Neural cell (in vitro differentiated cells): ENCODE measurements around the gene FAM161B. TPM values are rescaled to one million over a fixed set of nuclear protein-coding genes. Genes with fewer than 3 reads are reported as not detected.
"Not testable (repeated sequence)": the region's sequence is repeated elsewhere in the genome, so short reads cannot be mapped to it uniquely, and the experiment has no call there.

Source experiments
- H2AFZ ChIP-seq: fragments of 200-600, 300-800 bp; sonication (generic), shearing (Covaris generic); 2 replicates; pipeline ENCODE4 v1.6.0; 2014; ENCODE audit warnings: low read depth, mild to moderate bottlenecking, antibody characterized with exemption, low read length, moderate library complexity
- H3F3A ChIP-seq: fragments of 200-600 bp; shearing (Covaris generic); 2 replicates; pipeline ENCODE4 v1.6.1; 2016; ENCODE audit warnings: mild to moderate bottlenecking, moderate library complexity, mixed read lengths, antibody characterized with exemption, low read length; ENCODE audit not compliant: insufficient read depth, poor library complexity, severe bottlenecking
- H3K27ac ChIP-seq: fragments of 200-600, 300-800 bp; sonication (generic), shearing (Covaris generic); 2 replicates; pipeline ENCODE4 v1.5.1; 2014; ENCODE audit warnings: mild to moderate bottlenecking, low read length, moderate library complexity
- H3K27me3 ChIP-seq: fragments of 300-800, 200-600 bp; sonication (generic), shearing (Covaris generic); 2 replicates; pipeline ENCODE4 v1.6.0; 2014; ENCODE audit warnings: mild to moderate bottlenecking, low read depth, low read length, moderate library complexity; ENCODE audit not compliant: insufficient read depth
- H3K36me3 ChIP-seq: fragments of 300-800, 200-600 bp; sonication (generic), shearing (Covaris generic); 2 replicates; pipeline ENCODE4 v1.5.1; 2014; ENCODE audit warnings: mild to moderate bottlenecking, antibody characterized with exemption, low read length, moderate library complexity; ENCODE audit not compliant: insufficient read depth
- H3K4me2 ChIP-seq: fragments of 300-800, 200-600 bp; sonication (generic), shearing (Covaris generic); 2 replicates; pipeline ENCODE4 v1.6.0; 2014; ENCODE audit warnings: mild to moderate bottlenecking, low read length
- H3K4me3 ChIP-seq: fragments of 300-800, 200-600 bp; sonication (generic), shearing (Covaris generic); 2 replicates; pipeline ENCODE4 v1.5.1; 2014; ENCODE audit warnings: mild to moderate bottlenecking, low read length, moderate library complexity
- H3K79me2 ChIP-seq: fragments of 200-600 bp; shearing (Covaris generic); replicated peaks from 2 replicates; pipeline ENCODE4 v1.6.0; 2014; ENCODE audit warnings: mild to moderate bottlenecking, low read length, moderate library complexity; ENCODE audit not compliant: insufficient read depth
- H3K9ac ChIP-seq: fragments of 300-800, 200-600 bp; sonication (generic), shearing (Covaris generic); 2 replicates; pipeline ENCODE4 v1.6.1; 2016; ENCODE audit warnings: mild to moderate bottlenecking, low read length, mixed read lengths
- H3K9me2 ChIP-seq: fragments of 200-600 bp; shearing (Covaris generic); 2 replicates; pipeline ENCODE4 v1.6.1; 2016; ENCODE audit warnings: mild to moderate bottlenecking, low read length, mixed read lengths; ENCODE audit not compliant: insufficient read depth
- H3K9me3 ChIP-seq: fragments of 200-600, 300-800 bp; sonication (generic), shearing (Covaris generic); 2 replicates; pipeline ENCODE4 v1.6.1; 2016; ENCODE audit warnings: mild to moderate bottlenecking, mixed run types, low read length, moderate library complexity, mixed read lengths
- H4K20me1 ChIP-seq: fragments of 200-600 bp; shearing (Covaris generic); 2 replicates; pipeline ENCODE4 v1.6.1; 2016; ENCODE audit warnings: mild to moderate bottlenecking, mixed run types; ENCODE audit not compliant: insufficient read depth
- EP300 ChIP-seq: fragments of 450-650 bp; conservative IDR thresholded peaks from 2 replicates; pipeline ENCODE4 v1.6.1; 2014; ENCODE audit warnings: antibody characterized with exemption, mild to moderate bottlenecking, moderate library complexity; ENCODE audit not compliant: poor library complexity, severe bottlenecking
- MXI1 ChIP-seq: fragments of 450-650 bp; conservative IDR thresholded peaks from 2 replicates; pipeline ENCODE4 v1.6.1; 2014; ENCODE audit warnings: antibody characterized with exemption, mild to moderate bottlenecking; ENCODE audit not compliant: poor library complexity, severe bottlenecking
- POLR2AphosphoS5 ChIP-seq: IDR thresholded peaks from 2 replicates; pipeline ENCODE4 v1.6.1; 2012
- SMC3 ChIP-seq: fragments of 450-650 bp; conservative IDR thresholded peaks from 2 replicates; pipeline ENCODE4 v1.6.1; 2014; ENCODE audit warnings: antibody characterized with exemption, mild to moderate bottlenecking, moderate library complexity; ENCODE audit not compliant: poor library complexity
- TAF1 ChIP-seq: IDR thresholded peaks from 2 replicates; pipeline ENCODE4 v1.6.1; 2012; ENCODE audit warnings: low read depth
- polyA plus RNA-seq: library from polyadenylated mRNA; depleted of rRNA; stranded (reverse); fragments of >200 nt; gene quantifications from 2 replicates; pipeline ENCODE4 v1.2.3, GENCODE V29; 2014
- TF ChIP-seq, protein P1 (sequence below): fragments of 450-650 bp; IDR thresholded peaks from 2 replicates; pipeline ENCODE4 v1.5.1; 2014; ENCODE audit warnings: antibody characterized with exemption, mild to moderate bottlenecking, moderate library complexity; ENCODE audit not compliant: poor library complexity, severe bottlenecking

The FAM161B gene
- polyA plus RNA-seq, 1 donor from 2014 or later: 12.2 TPM

GRCh38 chr14:73936548-73936947, 13.3 kb downstream of the FAM161B start:
- no peak for TF ChIP-seq MXI1
- Histone ChIP-seq H3K9me3 (no peaks in the 10 kb centered on the region), H3K79me2 (no peaks in the 10 kb centered on the region), H3F3A (no peaks in the 10 kb centered on the region), H3K27ac (no peak overlapping the region), H3K9ac (no peak overlapping the region), H3K9me2 (no peaks in the 10 kb centered on the region), H3K36me3 (peaks cover 11% of the 10 kb centered on the region), H3K4me2 (no peak overlapping the region), H2AFZ (no peak overlapping the region), H3K27me3 (no peaks in the 10 kb centered on the region), H4K20me1 (no peaks in the 10 kb centered on the region), H3K4me3 (no peak overlapping the region)

GRCh38 chr14:73935666-73936065, 14.2 kb downstream of the FAM161B start:
- no peaks in the 10 kb centered on the region for H3F3A ChIP-seq
- no peaks in the 10 kb centered on the region for H3K79me2 ChIP-seq
- no peaks in the 10 kb centered on the region for H3K9me2 ChIP-seq
- H3K4me2 ChIP-seq: no peak overlapping the region
- peaks cover 12% of the 10 kb centered on the region for H3K36me3 ChIP-seq
- H4K20me1 ChIP-seq: no peaks in the 10 kb centered on the region
- no peak overlapping the region for H3K27ac ChIP-seq
- no peak overlapping the region for H3K9ac ChIP-seq
- H3K27me3 ChIP-seq: no peaks in the 10 kb centered on the region
- TF ChIP-seq TAF1 (no peak), SMC3 (no peak), EP300 (no peak)
- TF ChIP-seq, protein P1, sequence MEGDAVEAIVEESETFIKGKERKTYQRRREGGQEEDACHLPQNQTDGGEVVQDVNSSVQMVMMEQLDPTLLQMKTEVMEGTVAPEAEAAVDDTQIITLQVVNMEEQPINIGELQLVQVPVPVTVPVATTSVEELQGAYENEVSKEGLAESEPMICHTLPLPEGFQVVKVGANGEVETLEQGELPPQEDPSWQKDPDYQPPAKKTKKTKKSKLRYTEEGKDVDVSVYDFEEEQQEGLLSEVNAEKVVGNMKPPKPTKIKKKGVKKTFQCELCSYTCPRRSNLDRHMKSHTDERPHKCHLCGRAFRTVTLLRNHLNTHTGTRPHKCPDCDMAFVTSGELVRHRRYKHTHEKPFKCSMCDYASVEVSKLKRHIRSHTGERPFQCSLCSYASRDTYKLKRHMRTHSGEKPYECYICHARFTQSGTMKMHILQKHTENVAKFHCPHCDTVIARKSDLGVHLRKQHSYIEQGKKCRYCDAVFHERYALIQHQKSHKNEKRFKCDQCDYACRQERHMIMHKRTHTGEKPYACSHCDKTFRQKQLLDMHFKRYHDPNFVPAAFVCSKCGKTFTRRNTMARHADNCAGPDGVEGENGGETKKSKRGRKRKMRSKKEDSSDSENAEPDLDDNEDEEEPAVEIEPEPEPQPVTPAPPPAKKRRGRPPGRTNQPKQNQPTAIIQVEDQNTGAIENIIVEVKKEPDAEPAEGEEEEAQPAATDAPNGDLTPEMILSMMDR: peak; percentile 36
- no peak overlapping the region for H3K4me3 ChIP-seq
- H3K9me3 ChIP-seq: no peaks in the 10 kb centered on the region
- H2AFZ ChIP-seq: no peak overlapping the region

DNA sequence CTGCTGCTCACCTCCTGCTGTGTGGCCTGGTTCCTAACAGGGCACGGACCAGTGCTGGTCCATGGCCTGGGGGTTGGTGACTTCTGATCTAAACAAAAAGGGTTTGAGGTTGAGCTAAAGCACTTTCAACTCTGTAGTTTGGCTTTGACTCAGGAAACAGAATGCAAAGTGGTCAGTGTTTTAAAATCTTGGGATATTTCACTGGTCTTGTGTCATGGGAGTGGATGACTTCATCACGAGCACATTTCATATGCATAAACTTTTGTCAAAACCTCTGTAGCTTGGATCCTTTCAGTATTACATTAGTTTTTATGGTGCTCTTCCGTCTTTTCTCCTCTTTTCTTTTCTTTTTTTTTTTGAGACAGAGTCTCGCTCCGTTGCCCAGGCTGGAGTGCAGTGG, 25.6 kb downstream of the FAM161B start:
- Histone ChIP-seq H3F3A (no peaks in the 10 kb centered on the region), H3K9me3 (no peaks in the 10 kb centered on the region), H3K27ac (no peak overlapping the region), H3K9me2 (no peaks in the 10 kb centered on the region), H4K20me1 (no peaks in the 10 kb centered on the region), H3K79me2 (no peaks in the 10 kb centered on the region), H3K4me3 (no peak overlapping the region), H3K4me2 (no peak overlapping the region), H2AFZ (no peak overlapping the region), H3K9ac (no peak overlapping the region), H3K36me3 (peaks cover 11% of the 10 kb centered on the region), H3K27me3 (no peaks in the 10 kb centered on the region)
- TF ChIP-seq POLR2AphosphoS5: no peak

DNA sequence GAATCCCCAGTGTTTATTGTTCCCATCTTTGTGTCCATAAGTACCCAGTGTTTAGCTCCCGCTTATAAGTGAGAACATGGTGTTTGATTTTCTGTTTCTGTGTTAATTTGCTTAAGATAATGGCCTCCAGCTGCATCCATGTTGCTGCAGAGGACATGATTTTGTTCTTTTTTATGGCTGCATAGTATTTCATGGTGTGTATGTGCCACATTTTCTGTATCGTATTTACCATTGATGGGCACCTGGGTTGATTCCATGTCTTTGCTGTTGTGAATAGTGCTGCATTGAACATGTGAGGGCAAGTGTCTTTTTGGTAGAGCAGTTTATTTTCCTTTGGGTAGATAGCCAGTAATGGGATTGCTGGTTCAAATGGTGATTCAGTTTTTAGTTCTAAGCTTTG, 30.4 kb downstream of the FAM161B start:
- not testable (repeated sequence) for H2AFZ ChIP-seq, H3K4me2 ChIP-seq, H3K79me2 ChIP-seq, H3K4me3 ChIP-seq, H3F3A ChIP-seq, H4K20me1 ChIP-seq, H3K9me2 ChIP-seq, H3K9me3 ChIP-seq, H3K9ac ChIP-seq, H3K27me3 ChIP-seq, H3K27ac ChIP-seq
- H3K36me3 ChIP-seq: peaks cover 11% of the 10 kb centered on the region
